Heart left ventricle (tissue), 16 donors: Measurements from ENCODE around the gene DSCAM. TPM values are rescaled to one million over a fixed set of nuclear protein-coding genes. Genes with fewer than 3 reads are reported as not detected.

ENCODE experiments used
- ATAC-seq, 4 donors: fragments of 200-7000 bp; cut with Tn5 transposase; one replicate each; pipeline ENCODE4 v1.9.1; 2020 to 2022; ENCODE audit warnings: moderate library complexity in 4 of 4, mild to moderate bottlenecking in 3 of 4, moderate number of reproducible peaks in 1 of 4
- DNase-seq, 5 donors: peaks; one replicate each; pipeline ENCODE4 v3.0.0-alpha.2; 2020
- H3K27ac ChIP-seq, 12 donors: fragments of 200-600 bp; sonication (generic) in 4 of 12; one replicate each; pipeline versions ENCODE4 v1.5.0 to v1.8.0; 2016 to 2022; ENCODE audit warnings: mild to moderate bottlenecking in 2 of 12
- H3K27me3 ChIP-seq, 9 donors: fragments of 200-600 bp; sonication (generic) in 2 of 9; one replicate each; pipeline versions ENCODE4 v1.5.1 to v1.8.0; 2016 to 2022; ENCODE audit warnings: mild to moderate bottlenecking in 3 of 9
- H3K36me3 ChIP-seq, 9 donors: fragments of 200-600 bp; sonication (generic) in 2 of 9; one replicate each; pipeline versions ENCODE4 v1.5.0 to v1.8.0; 2018 to 2022; ENCODE audit warnings: mild to moderate bottlenecking in 2 of 9
- H3K4me1 ChIP-seq, 12 donors: fragments of 200-600 bp; sonication (generic) in 4 of 12; one replicate each; pipeline versions ENCODE4 v1.5.0 to v1.8.0; 2016 to 2022; ENCODE audit warnings: mild to moderate bottlenecking in 3 of 12
- H3K4me3 ChIP-seq, 12 donors: fragments of 200-600 bp; sonication (generic) in 4 of 12; one replicate each; pipeline versions ENCODE4 v1.5.0 to v1.8.0; 2017 to 2022; ENCODE audit warnings: mild to moderate bottlenecking in 9 of 12, moderate library complexity in 4 of 12
- H3K9me3 ChIP-seq, 12 donors: fragments of 200-600 bp; sonication (generic) in 4 of 12; one replicate each; pipeline versions ENCODE4 v1.5.0 to v1.8.0; 2016 to 2022; ENCODE audit warnings: mild to moderate bottlenecking in 1 of 12
- POLR2A ChIP-seq, 2 donors: fragments of 450-650 bp; IDR thresholded peaks; one replicate each; pipeline ENCODE4 v1.6.1; 2017; ENCODE audit warnings: antibody characterized with exemption in 2 of 2, mild to moderate bottlenecking in 2 of 2, moderate library complexity in 2 of 2
- WGBS, 4 donors: extraction: QIAGEN DNeasy Blood & Tissue Kit in 2 of 4; methylation state at CpG; one replicate each; pipeline versions ENCODE4 v1.1.5 to v1.1.7; 2013 to 2018; 5-methylcytosine and 5-hydroxymethylcytosine counted together
- intact Hi-C, 10 donors: fragments of 100-400 bp; cut with DNase I; formaldehyde crosslinking; loops; one replicate each; pipeline versions ENCODE4 v1.11.1 to v1.14.2; 2022
- polyA plus RNA-seq, 2 donors: library from polyadenylated mRNA; stranded (reverse); fragments of 200-250 nt; gene quantifications; one replicate each; pipeline ENCODE4 v1.2.3, GENCODE V29; 2013
- total RNA-seq, 9 donors: library from RNA; depleted of rRNA in 2 of 9; stranded (reverse); fragments of >200 nt in 2 of 9; fragmentation: NEBNext Ultra II Directional in 3 of 9; extraction: Animal tissue kit (Norgen Biotek cat#: 25700) in 3 of 9; gene quantifications; one replicate each; pipeline versions ENCODE4 v1.1.0 to v1.2.4, GENCODE V29; 2016 to 2023
- TF ChIP-seq, protein P1 (sequence below), 12 donors: fragments of 200-600 bp; sonication (generic) in 4 of 12; IDR thresholded peaks; one replicate each; pipeline versions ENCODE4 v1.5.0 to v1.8.0; 2018 to 2022; ENCODE audit warnings: antibody characterized with exemption in 12 of 12, mild to moderate bottlenecking in 5 of 12
- donor health status: ischemic (EF 13 %, LVEDD 7.1; RV severe dilation, severe dysfunction).
- donor health status: healthy with polysubstance abuse.
- donor health status: DM: no; HTN: yes; CAD: no.
- donor health status: DM: no; HTN: no; CAD: no.
- donor health status: ischemic (EF 25% LVEDD 6.9; RV normal size, moderate dysfunction).
- donor health status: ischemic (EF 25% LVEDD 5.7; RV mildly dilated, moderate dysfunction).
- donor health status: healthy.
- donor health status: DM: yes; HTN: yes; CAD: no.
- donor health status: ischemic (EF 35%, LVEDD 5.7; RV mildly dilated, moderate dysfunction).
- donor health status: nonischemic (EF 11% LVEDD 7.7; RV severe dilation, severe dysfunction).
- donor health status: DM: yes; HTN: yes; CAD: no.
- donor health status: PGD.
- donor health status: ischemic (EF 29% LVEDD 5.4; RV normal size, mild dysfunction).
- donor health status: nonischemic (EF 23%, LVEDD 6.1; RV moderate dilation, normal function).

Gene DSCAM
- total and polyA plus RNA-seq, 11 donors = 0.03 TPM; not detected in 10

DNA sequence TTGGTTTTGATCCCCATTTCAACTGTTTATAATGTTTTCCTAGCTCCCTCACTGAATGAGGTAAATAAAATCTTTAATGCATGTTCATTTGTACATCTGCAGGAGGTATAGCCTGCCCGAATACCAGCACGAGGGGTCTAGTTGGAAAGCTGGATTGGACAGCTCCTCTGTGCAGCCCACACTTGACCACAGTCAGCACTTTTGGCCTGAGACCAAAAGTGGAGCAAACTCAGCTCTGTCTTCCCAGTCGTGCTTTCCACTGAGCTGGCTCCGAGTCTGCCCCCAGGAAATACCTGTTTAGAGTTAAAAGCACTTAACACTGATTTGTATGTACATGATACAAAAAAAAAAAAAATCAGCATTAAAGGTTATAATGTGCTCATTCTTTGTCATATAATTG lies 224.4 kb downstream of the DSCAM start:
- DNase-seq (no peak), ATAC-seq (no peak)
- H3K36me3 ChIP-seq = no peaks in the 10 kb centered on the region
- H3K27ac ChIP-seq = no peak overlapping the region
- H3K27me3 ChIP-seq = no peaks in the 10 kb centered on the region
- H3K4me1 ChIP-seq = no peaks in the 10 kb centered on the region
- WGBS, 4 donors = 9 to 19% (median 16%) methylated on average over 4 of the region's 4 CpGs
- H3K9me3 ChIP-seq = no peaks in the 10 kb centered on the region
- no peak overlapping the region for H3K4me3 ChIP-seq
- intact Hi-C loops = no loop called here
- TF ChIP-seq, protein P1, sequence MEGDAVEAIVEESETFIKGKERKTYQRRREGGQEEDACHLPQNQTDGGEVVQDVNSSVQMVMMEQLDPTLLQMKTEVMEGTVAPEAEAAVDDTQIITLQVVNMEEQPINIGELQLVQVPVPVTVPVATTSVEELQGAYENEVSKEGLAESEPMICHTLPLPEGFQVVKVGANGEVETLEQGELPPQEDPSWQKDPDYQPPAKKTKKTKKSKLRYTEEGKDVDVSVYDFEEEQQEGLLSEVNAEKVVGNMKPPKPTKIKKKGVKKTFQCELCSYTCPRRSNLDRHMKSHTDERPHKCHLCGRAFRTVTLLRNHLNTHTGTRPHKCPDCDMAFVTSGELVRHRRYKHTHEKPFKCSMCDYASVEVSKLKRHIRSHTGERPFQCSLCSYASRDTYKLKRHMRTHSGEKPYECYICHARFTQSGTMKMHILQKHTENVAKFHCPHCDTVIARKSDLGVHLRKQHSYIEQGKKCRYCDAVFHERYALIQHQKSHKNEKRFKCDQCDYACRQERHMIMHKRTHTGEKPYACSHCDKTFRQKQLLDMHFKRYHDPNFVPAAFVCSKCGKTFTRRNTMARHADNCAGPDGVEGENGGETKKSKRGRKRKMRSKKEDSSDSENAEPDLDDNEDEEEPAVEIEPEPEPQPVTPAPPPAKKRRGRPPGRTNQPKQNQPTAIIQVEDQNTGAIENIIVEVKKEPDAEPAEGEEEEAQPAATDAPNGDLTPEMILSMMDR (IDR thresholded peaks at IDR 0.05) = no peak
- TF ChIP-seq POLR2A (IDR thresholded peaks at IDR 0.05) = no peak

DNA sequence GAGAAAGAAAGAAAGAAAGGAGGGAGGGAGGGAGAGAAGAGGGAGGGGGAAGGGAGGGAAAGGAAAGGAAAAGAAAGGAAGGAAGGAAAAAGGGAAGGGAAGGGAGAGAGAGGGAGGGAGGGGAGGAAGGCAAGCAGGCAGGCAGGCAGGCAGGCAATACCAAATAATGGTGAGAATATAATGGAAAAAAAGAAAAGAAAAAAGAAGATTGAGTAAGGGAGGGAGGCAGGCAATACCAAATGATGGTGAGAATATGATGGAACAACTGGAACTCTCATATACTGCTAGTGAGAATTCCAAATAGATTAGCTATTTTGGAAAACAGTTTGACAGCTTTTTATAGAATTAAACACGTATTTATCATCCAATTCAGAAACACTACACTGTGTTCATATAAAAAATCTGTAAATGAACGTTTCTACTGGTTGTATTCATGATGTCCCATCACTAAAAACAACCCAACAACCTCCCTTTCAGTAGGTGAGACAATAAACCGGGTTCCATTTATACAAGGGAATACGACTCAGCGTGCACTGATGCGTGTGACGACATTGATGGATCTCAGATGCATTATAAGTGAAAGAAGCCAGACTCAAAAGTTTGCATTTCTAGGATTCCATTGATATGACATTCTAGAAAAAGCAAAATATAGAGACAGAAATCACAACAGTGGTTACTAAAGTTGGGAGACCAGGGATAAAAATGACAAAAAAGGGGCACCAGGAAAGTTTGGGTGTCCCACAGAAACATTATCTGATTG lies 226.4 kb downstream of the DSCAM start:
- ATAC-seq = no peak
- Histone ChIP-seq H3K4me1 (no peaks in the 10 kb centered on the region), H3K9me3 (no peaks in the 10 kb centered on the region), H3K4me3 (no peak overlapping the region), H3K27ac (no peak overlapping the region), H3K27me3 (no peaks in the 10 kb centered on the region), H3K36me3 (no peaks in the 10 kb centered on the region)
- DNase-seq = no peak
- intact Hi-C loops = no loop called here
- TF ChIP-seq, protein P1 (IDR thresholded peaks at IDR 0.05) = no peak
- no peak for TF ChIP-seq POLR2A (IDR thresholded peaks at IDR 0.05)
- 51 to 73% (median 64%) methylated on average over 7 of the region's 7 CpGs for WGBS, 4 donors

DNA sequence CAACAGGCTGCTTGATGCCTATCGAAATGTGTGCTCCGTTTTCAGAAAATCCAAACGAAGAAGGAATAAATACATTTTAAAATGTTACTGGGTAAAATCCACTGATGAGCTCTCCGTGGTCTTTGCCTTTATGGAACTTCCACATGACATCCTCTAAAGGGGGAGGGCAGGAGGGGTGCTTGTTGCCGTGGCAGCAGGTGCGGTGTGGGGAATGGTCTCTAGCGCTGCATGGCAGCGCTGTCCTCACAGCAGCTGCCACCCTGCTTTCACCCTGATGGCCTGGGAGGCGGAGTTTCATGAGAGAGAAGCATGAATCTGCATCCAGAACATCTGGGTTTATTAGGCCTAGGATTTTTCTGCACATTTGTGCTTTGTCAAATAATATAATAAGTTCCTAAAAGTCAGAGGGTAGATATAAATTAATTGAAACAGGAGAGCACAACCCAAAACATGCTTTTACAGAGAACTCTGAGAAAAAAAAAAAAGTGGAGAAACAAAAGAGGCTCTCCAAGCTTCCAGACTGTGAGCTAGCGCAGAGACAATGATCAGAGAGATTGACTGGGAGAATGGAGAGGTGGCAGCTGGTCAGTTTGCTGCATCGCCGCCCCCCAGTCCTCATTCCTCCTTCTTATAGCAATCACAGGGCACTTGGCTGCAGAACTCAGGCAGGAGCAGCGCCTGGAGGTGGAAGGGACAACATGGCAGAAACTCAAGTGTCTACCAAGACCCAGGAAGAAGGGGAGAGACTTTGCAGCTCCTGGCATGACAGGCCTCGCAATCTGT lies 228.6 kb downstream of the DSCAM start:
- intact Hi-C loops = no loop called here
- H3K9me3 ChIP-seq = no peaks in the 10 kb centered on the region
- H3K4me3 ChIP-seq = no peak overlapping the region

DNA sequence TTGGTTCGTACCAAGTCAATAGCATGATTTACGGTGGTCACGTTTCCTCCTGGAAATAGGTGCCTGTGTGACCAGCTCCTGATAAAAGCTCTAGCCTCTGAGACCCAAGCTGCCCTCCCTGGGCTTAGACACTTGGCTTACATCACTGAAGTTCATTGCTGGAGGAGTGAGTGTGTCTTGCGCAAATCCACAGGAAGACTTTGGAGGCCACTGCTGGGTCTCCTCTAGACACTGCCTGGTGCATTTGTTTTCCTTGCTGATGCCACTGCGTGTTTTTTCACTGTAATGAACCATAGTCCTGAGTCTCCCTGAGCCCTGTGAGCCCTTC lies 230.6 kb downstream of the DSCAM start:
- Histone ChIP-seq H3K27me3 (no peaks in the 10 kb centered on the region), H3K27ac (no peak overlapping the region), H3K36me3 (no peaks in the 10 kb centered on the region), H3K4me3 (no peak overlapping the region), H3K9me3 (no peaks in the 10 kb centered on the region), H3K4me1 (no peaks in the 10 kb centered on the region)
- intact Hi-C loops = loop anchor here in 1 of 10 donors (1.0 kb wide), 1 partner anchor 23 kb away; no protein-coding TSS in a partner anchor
- 58 to 87% (median 73%) methylated on average over 5 of the region's 5 CpGs for WGBS, 4 donors
- ATAC-seq = no peak
- DNase-seq = no peak
- TF ChIP-seq, protein P1 (IDR thresholded peaks at IDR 0.05) = no peak
- no peak for TF ChIP-seq POLR2A (IDR thresholded peaks at IDR 0.05)

More for the DNA sequence above, 228.6 kb downstream of the DSCAM start:
- Histone ChIP-seq H3K4me1 (no peaks in the 10 kb centered on the region), H3K36me3 (no peaks in the 10 kb centered on the region), H3K27me3 (no peaks in the 10 kb centered on the region), H3K27ac (no peak overlapping the region)
- ATAC-seq (no peak), DNase-seq (no peak)
- WGBS, 4 donors = 82 to 88% (median 86%) methylated on average over 14 of the region's 14 CpGs
- TF ChIP-seq POLR2A (IDR thresholded peaks at IDR 0.05) = no peak
- TF ChIP-seq, protein P1 (IDR thresholded peaks at IDR 0.05) = no peak
